GM18873 (cell line): ENCODE data around the gene CANT1.
"Not testable (repeated sequence)": the region's sequence is repeated elsewhere in the genome, so short reads cannot be mapped to it uniquely, and the experiment has no call there.

ENCODE experiments used
- ATAC-seq: cut with Tn5 transposase; IDR thresholded peaks from one replicate; pipeline ENCODE4 v1.9.1; 2021; ENCODE audit warnings: mild to moderate bottlenecking, moderate library complexity, moderate number of reproducible peaks; ENCODE audit not compliant: unreplicated experiment, low FRiP score

CANT1 gene

GRCh38 chr17:79043931-79044320, 34.4 kb upstream of the CANT1 start:
- no peak for ATAC-seq

- ATAC-seq = no peak
Observed at GRCh38 chr17:79043191-79043930, 33.8 kb upstream of the CANT1 start.

GRCh38 chr17:79042421-79043190, 33.0 kb upstream of the CANT1 start:
- ATAC-seq = no peak

GRCh38 chr17:79041723-79042420, 32.3 kb upstream of the CANT1 start:
- ATAC-seq = no peak

- no peak for ATAC-seq
Observed at GRCh38 chr17:79041041-79041570, 31.5 kb upstream of the CANT1 start.

- no peak for ATAC-seq
Observed at GRCh38 chr17:79039886-79040285, 30.3 kb upstream of the CANT1 start.

- no peak for ATAC-seq
Observed at GRCh38 chr17:79039171-79039570, 29.6 kb upstream of the CANT1 start.

- no peak for ATAC-seq
Observed at GRCh38 chr17:79038545-79039135, 29.1 kb upstream of the CANT1 start.

GRCh38 chr17:79036596-79036995, 27.0 kb upstream of the CANT1 start:
- ATAC-seq = no peak

- ATAC-seq = no peak
Observed at GRCh38 chr17:79036181-79036580, 26.6 kb upstream of the CANT1 start.

- no peak for ATAC-seq
Observed at GRCh38 chr17:79035686-79036085, 26.1 kb upstream of the CANT1 start.

GRCh38 chr17:79034931-79035485, 25.4 kb upstream of the CANT1 start:
- ATAC-seq = no peak

GRCh38 chr17:79033741-79034501, 24.4 kb upstream of the CANT1 start:
- no peak for ATAC-seq

GRCh38 chr17:79033046-79033616, 23.6 kb upstream of the CANT1 start:
- ATAC-seq = no peak

- no peak for ATAC-seq
Observed at GRCh38 chr17:79031996-79032875, 22.7 kb upstream of the CANT1 start.

GRCh38 chr17:79030636-79031035, 21.1 kb upstream of the CANT1 start:
- ATAC-seq = not testable (repeated sequence)

- ATAC-seq = no peak
Observed at GRCh38 chr17:79029327-79030009, 19.9 kb upstream of the CANT1 start.
